Stomach (tissue), 4 donors: ENCODE measurements around the gene TKFC.

ENCODE experiments used
- EP300 ChIP-seq: sonication (generic); formaldehyde crosslinking; IDR thresholded peaks from one replicate; pipeline ENCODE4 v1.6.1; 2017; ENCODE audit warnings: antibody characterized with exemption
- POLR2A ChIP-seq, 4 donors: fragments of 450-650 bp; IDR thresholded peaks; one replicate each; pipeline ENCODE4 v1.6.1; 2016; ENCODE audit warnings: antibody characterized with exemption in 4 of 4, control low read depth in 2 of 4, mild to moderate bottlenecking in 1 of 4, moderate library complexity in 1 of 4
- TF ChIP-seq, protein P1 (sequence below), 7 experiments: fragments of 450-650 bp in 4 of 7; fragments of 200-600 bp in 3 of 7; sonication (generic) in 3 of 7; IDR thresholded peaks; one replicate each; pipeline ENCODE4 v1.5.1; 2016 to 2019; ENCODE audit warnings: antibody characterized with exemption in 7 of 7, control low read depth in 2 of 7, mild to moderate bottlenecking in 1 of 7

DNA sequence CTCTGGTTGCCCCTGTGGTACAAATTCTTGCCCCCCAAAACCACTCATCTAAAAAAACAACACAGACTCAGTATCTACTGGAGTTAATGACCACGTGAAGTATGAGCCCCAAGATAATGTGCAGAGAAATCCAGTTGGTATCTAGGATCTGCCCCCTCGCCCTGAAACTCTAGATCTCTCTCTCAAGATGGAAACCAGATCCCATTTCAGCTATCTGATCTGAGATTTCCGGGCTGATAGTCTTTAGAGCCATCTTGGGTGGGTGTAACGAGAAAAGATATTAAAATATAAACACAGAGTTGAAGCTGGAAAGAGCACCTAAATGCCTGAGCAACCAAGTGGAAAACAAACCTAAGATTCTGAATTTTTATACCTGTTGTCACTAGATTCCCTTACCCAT lies 23.9 kb upstream of the TKFC start:
- TF ChIP-seq, protein P1, sequence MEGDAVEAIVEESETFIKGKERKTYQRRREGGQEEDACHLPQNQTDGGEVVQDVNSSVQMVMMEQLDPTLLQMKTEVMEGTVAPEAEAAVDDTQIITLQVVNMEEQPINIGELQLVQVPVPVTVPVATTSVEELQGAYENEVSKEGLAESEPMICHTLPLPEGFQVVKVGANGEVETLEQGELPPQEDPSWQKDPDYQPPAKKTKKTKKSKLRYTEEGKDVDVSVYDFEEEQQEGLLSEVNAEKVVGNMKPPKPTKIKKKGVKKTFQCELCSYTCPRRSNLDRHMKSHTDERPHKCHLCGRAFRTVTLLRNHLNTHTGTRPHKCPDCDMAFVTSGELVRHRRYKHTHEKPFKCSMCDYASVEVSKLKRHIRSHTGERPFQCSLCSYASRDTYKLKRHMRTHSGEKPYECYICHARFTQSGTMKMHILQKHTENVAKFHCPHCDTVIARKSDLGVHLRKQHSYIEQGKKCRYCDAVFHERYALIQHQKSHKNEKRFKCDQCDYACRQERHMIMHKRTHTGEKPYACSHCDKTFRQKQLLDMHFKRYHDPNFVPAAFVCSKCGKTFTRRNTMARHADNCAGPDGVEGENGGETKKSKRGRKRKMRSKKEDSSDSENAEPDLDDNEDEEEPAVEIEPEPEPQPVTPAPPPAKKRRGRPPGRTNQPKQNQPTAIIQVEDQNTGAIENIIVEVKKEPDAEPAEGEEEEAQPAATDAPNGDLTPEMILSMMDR (IDR thresholded peaks at IDR 0.05): no peak
- TF ChIP-seq EP300 (no peak), POLR2A (IDR thresholded peaks at IDR 0.05) (no peak)
